H9 (cell line): ENCODE data around the gene COLQ. TPM values are rescaled to one million over a fixed set of nuclear protein-coding genes. Genes with fewer than 3 reads are reported as not detected.

Experiments used
- DNase-seq: peaks from one replicate; pipeline ENCODE4 v3.0.0-alpha.2; 2017
- H2AFZ ChIP-seq: one replicate; pipeline ENCODE4 v1.6.1; 2013; ENCODE audit warnings: mild to moderate bottlenecking, low read length, control low read depth, moderate library complexity
- H2AK5ac ChIP-seq: 2 replicates; pipeline ENCODE4 v1.6.1; 2013; ENCODE audit warnings: low read length, control low read depth, mixed read lengths; ENCODE audit not compliant: insufficient read length
- H2BK120ac ChIP-seq: one replicate; pipeline ENCODE4 v1.6.1; 2013; ENCODE audit warnings: low read depth, mild to moderate bottlenecking, low read length, control low read depth, inconsistent platforms; ENCODE audit not compliant: poor library complexity, severe bottlenecking
- H2BK12ac ChIP-seq: 2 replicates; pipeline ENCODE4 v1.6.1; 2013; ENCODE audit warnings: low read length, control low read depth, mixed read lengths, low read depth; ENCODE audit not compliant: insufficient read length
- H2BK15ac ChIP-seq: 2 replicates; pipeline ENCODE4 v1.6.1; 2013; ENCODE audit warnings: low read depth, low read length, control low read depth
- H2BK20ac ChIP-seq: one replicate; pipeline ENCODE4 v1.6.1; 2013; ENCODE audit warnings: low read depth, mild to moderate bottlenecking, low read length, control low read depth, inconsistent platforms; ENCODE audit not compliant: poor library complexity, severe bottlenecking
- H2BK5ac ChIP-seq: 2 replicates; pipeline ENCODE4 v1.6.1; 2013; ENCODE audit warnings: low read length, control low read depth, mixed read lengths; ENCODE audit not compliant: insufficient read length
- H3K14ac ChIP-seq: 2 replicates; pipeline ENCODE4 v1.6.1; 2013; ENCODE audit warnings: low read length, control low read depth; ENCODE audit not compliant: insufficient read depth
- H3K18ac ChIP-seq: 2 replicates; pipeline ENCODE4 v1.6.1; 2013; ENCODE audit warnings: low read depth, mild to moderate bottlenecking, mixed read lengths, low read length, control low read depth; ENCODE audit not compliant: insufficient read length
- H3K23ac ChIP-seq: 2 replicates; pipeline ENCODE4 v1.6.1; 2013; ENCODE audit warnings: low read length, control low read depth, mixed read lengths, low read depth; ENCODE audit not compliant: insufficient read length
- H3K23me2 ChIP-seq: 2 replicates; pipeline ENCODE4 v1.6.1; 2013; ENCODE audit warnings: low read depth, mild to moderate bottlenecking, mixed read lengths, low read length, control low read depth; ENCODE audit not compliant: insufficient read length, poor library complexity, severe bottlenecking
- H3K27ac ChIP-seq: 2 replicates; pipeline ENCODE4 v1.5.1; 2013; ENCODE audit warnings: low read length, control low read depth, mixed read lengths, low read depth; ENCODE audit not compliant: insufficient read length
- H3K27me3 ChIP-seq: 2 replicates; pipeline ENCODE4 v1.6.1; 2013; ENCODE audit warnings: low read length, control low read depth, inconsistent platforms; ENCODE audit not compliant: insufficient read depth
- H3K4ac ChIP-seq: 2 replicates; pipeline ENCODE4 v1.6.1; 2013; ENCODE audit warnings: low read depth, mild to moderate bottlenecking, control low read depth, inconsistent platforms, low read length, moderate library complexity
- H3K4me1 ChIP-seq: 2 replicates; pipeline ENCODE4 v1.6.1; 2013; ENCODE audit warnings: low read length, control low read depth, inconsistent platforms; ENCODE audit not compliant: insufficient read depth
- H3K4me2 ChIP-seq: 2 replicates; pipeline ENCODE4 v1.6.1; 2013; ENCODE audit warnings: low read length, control low read depth, mixed read lengths; ENCODE audit not compliant: insufficient read length, insufficient read depth
- H3K56ac ChIP-seq: 2 replicates; pipeline ENCODE4 v1.6.1; 2013; ENCODE audit warnings: low read depth, mild to moderate bottlenecking, mixed read lengths, low read length, control low read depth; ENCODE audit not compliant: insufficient read length
- H3K79me1 ChIP-seq: 2 replicates; pipeline ENCODE4 v1.6.1; 2013; ENCODE audit warnings: low read depth, mild to moderate bottlenecking, moderate library complexity, low read length, control low read depth, inconsistent platforms; ENCODE audit not compliant: insufficient read depth, poor library complexity, severe bottlenecking
- H3K79me2 ChIP-seq: 2 replicates; pipeline ENCODE4 v1.6.1; 2013; ENCODE audit warnings: low read length, control low read depth, inconsistent platforms; ENCODE audit not compliant: insufficient read depth
- H3K9ac ChIP-seq: 2 replicates; pipeline ENCODE4 v1.6.1; 2013; ENCODE audit warnings: low read length, control low read depth, mixed read lengths; ENCODE audit not compliant: insufficient read length; ENCODE audit errors: extremely low read depth
- H3K9me3 ChIP-seq: one replicate; pipeline ENCODE4 v1.6.1; 2013; ENCODE audit warnings: low read depth, low read length, inconsistent platforms; ENCODE audit not compliant: control insufficient read depth
- H3T11ph ChIP-seq: one replicate; pipeline ENCODE4 v1.6.1; 2013; ENCODE audit warnings: mild to moderate bottlenecking, low read length, control low read depth, inconsistent platforms
- H4K20me1 ChIP-seq: one replicate; pipeline ENCODE4 v1.6.1; 2013; ENCODE audit not compliant: control insufficient read depth, insufficient read length, insufficient read depth
- H4K5ac ChIP-seq: 2 replicates; pipeline ENCODE4 v1.6.1; 2013; ENCODE audit warnings: low read depth, mild to moderate bottlenecking, mixed read lengths, low read length, control low read depth; ENCODE audit not compliant: insufficient read length
- H4K8ac ChIP-seq: replicated peaks from 2 replicates; pipeline ENCODE4 v1.6.1; 2013; ENCODE audit warnings: low read length, control low read depth, mixed read lengths, low read depth; ENCODE audit not compliant: insufficient read length
- H4K91ac ChIP-seq: 2 replicates; pipeline ENCODE4 v1.6.1; 2013; ENCODE audit warnings: low read depth, mild to moderate bottlenecking, moderate library complexity, mixed read lengths, low read length, control low read depth; ENCODE audit not compliant: insufficient read length
- H3K27ac Mint-ChIP-seq, 3 experiments: 2 replicates in 2 of 3; 3 replicates in 1 of 3; pipeline ENCODE4 v1.8.0; 2020 to 2021; ENCODE audit warnings: mixed read lengths in 3 of 3, mild to moderate bottlenecking in 1 of 3, moderate library complexity in 1 of 3
- H3K27me3 Mint-ChIP-seq: 2 replicates; pipeline ENCODE4 v1.8.0; 2021; ENCODE audit warnings: low read depth, mild to moderate bottlenecking, moderate library complexity, mixed read lengths
- H3K36me3 Mint-ChIP-seq, 3 experiments: 2 replicates in 2 of 3; 3 replicates in 1 of 3; pipeline ENCODE4 v1.8.0; 2020 to 2021; ENCODE audit warnings: low read depth in 3 of 3, mixed read lengths in 3 of 3; ENCODE audit not compliant: insufficient read depth in 1 of 3
- H3K4me1 Mint-ChIP-seq, 2 experiments: 2 replicates each; pipeline ENCODE4 v1.8.0; 2020; ENCODE audit warnings: mixed read lengths in 2 of 2
- H3K4me3 Mint-ChIP-seq, 2 experiments: 2 replicates in 1 of 2; 3 replicates in 1 of 2; pipeline ENCODE4 v1.8.0; 2020 to 2021; ENCODE audit warnings: mild to moderate bottlenecking in 2 of 2, mixed read lengths in 2 of 2, moderate library complexity in 1 of 2
- H3K9me3 Mint-ChIP-seq, 2 experiments: 2 replicates in 1 of 2; 3 replicates in 1 of 2; pipeline ENCODE4 v1.8.0; 2020; ENCODE audit warnings: mild to moderate bottlenecking in 2 of 2, mixed read lengths in 2 of 2, moderate library complexity in 1 of 2
- CTCF ChIP-seq: fragments of 200-600 bp; sonication (generic); conservative IDR thresholded peaks from 3 replicates; pipeline ENCODE4 v1.8.0; 2021; ENCODE audit warnings: antibody characterized with exemption, mild to moderate bottlenecking
- WGBS: extraction: QIAGEN DNeasy Blood & Tissue Kit; methylation state at CpG from one replicate; pipeline ENCODE4 v1.1.7; 2013; ENCODE audit warnings: missing lambda C conversion rate, low lambda C conversion rate, mixed read lengths; ENCODE audit not compliant: insufficient read length; ENCODE audit errors: extremely low coverage; 5-methylcytosine and 5-hydroxymethylcytosine counted together
- total RNA-seq: library from RNA; stranded (reverse); gene quantifications from 2 replicates; pipeline ENCODE4 v1.2.1, GENCODE V29; 2021

COLQ gene
- total RNA-seq, 1 experiment from 2014 or later, result 0.61 TPM

- Mint-ChIP-seq H3K9me3 (peaks cover 3 to 5% of the 10 kb centered on the region in 2 experiments; a peak in 2 of 5 replicates), H3K4me3 (no peak overlapping the region), H3K36me3 (peaks cover 0 to 7% (median 0%) of the 10 kb centered on the region in 3 experiments; a peak in 4 of 7 replicates), H3K27me3 (peaks cover 3% of the 10 kb centered on the region; the same call in 1 of the 2 replicates), H3K27ac (no peak overlapping the region), H3K4me1 (peaks cover 0 to 6% of the 10 kb centered on the region in 2 experiments; a peak in 3 of 4 replicates)
- no peak for TF ChIP-seq CTCF
- H3K14ac ChIP-seq, result no peak overlapping the region
- no peak overlapping the region for H2BK20ac ChIP-seq
- H3K4me1 ChIP-seq, result no peaks in the 10 kb centered on the region
- no peak overlapping the region for H3K9ac ChIP-seq
- no peak overlapping the region for H2AK5ac ChIP-seq
- H3K27me3 ChIP-seq, result no peaks in the 10 kb centered on the region
- no peak overlapping the region for H2BK12ac ChIP-seq
- H3K23me2 ChIP-seq, result no peaks in the 10 kb centered on the region
- no peak overlapping the region for H3K27ac ChIP-seq
- DNase-seq, result no peak
- H3K79me2 ChIP-seq, result no peaks in the 10 kb centered on the region
- no peak overlapping the region for H4K91ac ChIP-seq
- H2BK15ac ChIP-seq, result no peak overlapping the region
- no peak overlapping the region for H3T11ph ChIP-seq
- no peak overlapping the region for H3K23ac ChIP-seq
- H4K8ac ChIP-seq, result no peak overlapping the region
- H3K79me1 ChIP-seq, result no peaks in the 10 kb centered on the region
- H3K18ac ChIP-seq, result no peak overlapping the region
- no peak overlapping the region for H2AFZ ChIP-seq
- WGBS, result no CpG with 5 or more reads among the region's 6 CpGs
- no peak overlapping the region for H3K4ac ChIP-seq
- no peak overlapping the region for H4K5ac ChIP-seq
- no peak overlapping the region for H2BK5ac ChIP-seq
- no peaks in the 10 kb centered on the region for H3K9me3 ChIP-seq
- H3K56ac ChIP-seq, result no peak overlapping the region
- H4K20me1 ChIP-seq, result no peaks in the 10 kb centered on the region
- no peak overlapping the region for H3K4me2 ChIP-seq
- H2BK120ac ChIP-seq, result no peak overlapping the region
These were observed 28.3 kb upstream of the COLQ start for GRCh38 chr3:15549846-15550245.
